ENCODE results near the gene ANKRD33.
A peak's percentile ranks its signal among the peaks of the same experiment; 100 is the strongest.

Gene ANKRD33

GRCh38 chr12:51905471-51906429 lies 17.8 kb downstream of the ANKRD33 start:
- peak; percentile 57 for DNase-seq

- DNase-seq = no peak
These were observed 18.7 kb downstream of the ANKRD33 start for GRCh38 chr12:51906430-51907082.

- peak; percentile 35 for DNase-seq
These were observed 19.4 kb downstream of the ANKRD33 start, which contains the start of gene ACVRL1 for GRCh38 chr12:51907083-51907855. TSS of gene ACVRL1 (plus strand) at chr12:51907504. CDS start at chr12:51912475, 4,971 bp downstream.

- DNase-seq = no peak
These were observed 20.0 kb downstream of the ANKRD33 start for GRCh38 chr12:51907856-51908425.

- no peak for DNase-seq
These were observed 21.1 kb downstream of the ANKRD33 start for GRCh38 chr12:51908876-51909592.

- DNase-seq = no peak
These were observed 22.3 kb downstream of the ANKRD33 start for GRCh38 chr12:51910168-51910567.

GRCh38 chr12:51910691-51911090 lies 22.8 kb downstream of the ANKRD33 start:
- no peak for DNase-seq

- DNase-seq = no peak
These were observed 23.4 kb downstream of the ANKRD33 start for GRCh38 chr12:51911307-51911706.

- no peak for DNase-seq
These were observed 24.1 kb downstream of the ANKRD33 start for GRCh38 chr12:51911788-51912711.

GRCh38 chr12:51913071-51914033 lies 25.4 kb downstream of the ANKRD33 start:
- no peak for DNase-seq

- no peak for DNase-seq
These were observed 26.4 kb downstream of the ANKRD33 start for GRCh38 chr12:51914034-51914923.

GRCh38 chr12:51915003-51915625 lies 27.2 kb downstream of the ANKRD33 start:
- DNase-seq = no peak

- no peak for DNase-seq
These were observed 28.0 kb downstream of the ANKRD33 start for GRCh38 chr12:51915951-51916350.

GRCh38 chr12:51917041-51917590 lies 29.2 kb downstream of the ANKRD33 start:
- DNase-seq = no peak

- no peak for DNase-seq
These were observed 30.0 kb downstream of the ANKRD33 start for GRCh38 chr12:51917746-51918453.

GRCh38 chr12:51920046-51920445 lies 32.1 kb downstream of the ANKRD33 start:
- no peak for DNase-seq

Data from fibroblast of upper back skin (primary cell).